GM18858 (cell line): ENCODE measurements around the gene ARHGAP32.
"Not testable (repeated sequence)": the region's sequence is repeated elsewhere in the genome, so short reads cannot be mapped to it uniquely, and the experiment has no call there.

Experiments
- ATAC-seq: cut with Tn5 transposase; IDR thresholded peaks from one replicate; pipeline ENCODE4 v1.9.1; 2021; ENCODE audit not compliant: unreplicated experiment

ARHGAP32 gene

GRCh38 chr11:129041611-129042018 is 150.5 kb downstream of the ARHGAP32 start:
- no peak for ATAC-seq

GRCh38 chr11:129040934-129041333 is 151.2 kb downstream of the ARHGAP32 start:
- no peak for ATAC-seq

GRCh38 chr11:129035244-129035643 is 156.9 kb downstream of the ARHGAP32 start:
- no peak for ATAC-seq

- no peak for ATAC-seq
These were observed 158.1 kb downstream of the ARHGAP32 start for GRCh38 chr11:129034001-129034400.

GRCh38 chr11:129023968-129024676 is 168.0 kb downstream of the ARHGAP32 start:
- ATAC-seq, result no peak

GRCh38 chr11:129021295-129021694 is 170.8 kb downstream of the ARHGAP32 start:
- ATAC-seq, result no peak

GRCh38 chr11:129018991-129019390 is 173.1 kb downstream of the ARHGAP32 start:
- no peak for ATAC-seq

GRCh38 chr11:129018126-129018525 is 174.0 kb downstream of the ARHGAP32 start:
- ATAC-seq, result no peak

GRCh38 chr11:129013737-129014475 is 178.2 kb downstream of the ARHGAP32 start:
- ATAC-seq, result no peak

- no peak for ATAC-seq
These were observed 179.2 kb downstream of the ARHGAP32 start for GRCh38 chr11:129012880-129013279.

- ATAC-seq, result no peak
These were observed 186.0 kb downstream of the ARHGAP32 start for GRCh38 chr11:129006161-129006560.

- ATAC-seq, result not testable (repeated sequence)
These were observed 193.0 kb downstream of the ARHGAP32 start for GRCh38 chr11:128999165-128999564.

- ATAC-seq, result no peak
These were observed 203.7 kb downstream of the ARHGAP32 start for GRCh38 chr11:128988242-128988970.

- no peak for ATAC-seq
These were observed 206.2 kb downstream of the ARHGAP32 start for GRCh38 chr11:128985880-128986279.

- no peak for ATAC-seq
These were observed 209.1 kb downstream of the ARHGAP32 start for GRCh38 chr11:128983023-128983422.

- ATAC-seq, result no peak
These were observed 210.9 kb downstream of the ARHGAP32 start for GRCh38 chr11:128981254-128981653.

GRCh38 chr11:128970598-128971190 is 221.4 kb downstream of the ARHGAP32 start:
- ATAC-seq, result no peak

GRCh38 chr11:128968916-128969315 is 223.2 kb downstream of the ARHGAP32 start:
- ATAC-seq, result no peak

GRCh38 chr11:128967578-128967977 is 224.5 kb downstream of the ARHGAP32 start:
- no peak for ATAC-seq

- peak; percentile 99 for ATAC-seq
These were observed 226.6 kb downstream of the ARHGAP32 start for GRCh38 chr11:128965485-128965884.

GRCh38 chr11:128964463-128964930 is 227.6 kb downstream of the ARHGAP32 start:
- ATAC-seq, result no peak
